Panc1 (cell line): ENCODE measurements around the gene RIPOR3.

Experiments used
- CTCF ChIP-seq: fragments of 450-650 bp; IDR thresholded peaks from 2 replicates; pipeline ENCODE4 v1.5.1; 2017; ENCODE audit warnings: mild to moderate bottlenecking
- POLR2AphosphoS5 ChIP-seq: IDR thresholded peaks from 2 replicates; pipeline ENCODE4 v1.6.1; 2012; ENCODE audit warnings: mild to moderate bottlenecking, low read depth, low read length, moderate library complexity
- TCF7L2 ChIP-seq: IDR thresholded peaks from 2 replicates; pipeline ENCODE4 v1.6.1; 2011; ENCODE audit warnings: mild to moderate bottlenecking, low read depth, low read length, inconsistent platforms

- TF ChIP-seq CTCF = no peak
- TF ChIP-seq POLR2AphosphoS5 = no peak
- no peak for TF ChIP-seq TCF7L2
These were observed 91.0 kb downstream of the RIPOR3 start for GRCh38 chr20:50600281-50600895.
